Transverse colon (tissue), 3 donors: Measurements from ENCODE around the gene BOC.

Source experiments
- POLR2A ChIP-seq: fragments of 450-650 bp; IDR thresholded peaks from one replicate; pipeline ENCODE4 v1.6.1; 2016; ENCODE audit warnings: antibody characterized with exemption, mild to moderate bottlenecking, moderate library complexity
- TF ChIP-seq, protein P1 (sequence below), 5 experiments: fragments of 200-600 bp in 3 of 5; fragments of 450-650 bp in 2 of 5; sonication (generic) in 3 of 5; IDR thresholded peaks; 1 replicate in 2 of 5; 2 replicates in 3 of 5; pipeline ENCODE4 v1.5.1; 2016 to 2017; ENCODE audit warnings: antibody characterized with exemption in 5 of 5, inconsistent platforms in 3 of 5, mild to moderate bottlenecking in 2 of 5, moderate library complexity in 1 of 5

DNA sequence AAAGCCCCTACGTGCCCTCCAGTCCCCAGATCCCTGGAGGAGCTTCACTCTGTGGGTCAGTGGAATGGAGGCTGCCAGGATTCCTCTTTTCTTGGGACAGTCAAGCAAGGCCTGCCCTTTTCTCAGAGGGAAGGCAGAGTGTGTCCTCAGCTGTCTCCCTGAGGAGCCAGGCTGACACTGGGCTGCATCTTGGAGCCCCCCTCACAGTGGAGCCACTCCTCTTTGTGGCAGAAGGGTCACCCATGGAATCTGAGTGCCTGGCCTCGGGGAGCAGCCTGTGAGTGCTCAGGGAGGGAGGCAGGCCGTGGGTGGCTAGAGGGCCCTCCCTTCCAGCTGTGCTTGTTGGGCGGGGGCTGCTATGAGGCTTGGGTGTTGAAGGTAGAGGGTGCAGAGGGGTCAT lies 41.2 kb downstream of the BOC start:
- TF ChIP-seq, protein P1, sequence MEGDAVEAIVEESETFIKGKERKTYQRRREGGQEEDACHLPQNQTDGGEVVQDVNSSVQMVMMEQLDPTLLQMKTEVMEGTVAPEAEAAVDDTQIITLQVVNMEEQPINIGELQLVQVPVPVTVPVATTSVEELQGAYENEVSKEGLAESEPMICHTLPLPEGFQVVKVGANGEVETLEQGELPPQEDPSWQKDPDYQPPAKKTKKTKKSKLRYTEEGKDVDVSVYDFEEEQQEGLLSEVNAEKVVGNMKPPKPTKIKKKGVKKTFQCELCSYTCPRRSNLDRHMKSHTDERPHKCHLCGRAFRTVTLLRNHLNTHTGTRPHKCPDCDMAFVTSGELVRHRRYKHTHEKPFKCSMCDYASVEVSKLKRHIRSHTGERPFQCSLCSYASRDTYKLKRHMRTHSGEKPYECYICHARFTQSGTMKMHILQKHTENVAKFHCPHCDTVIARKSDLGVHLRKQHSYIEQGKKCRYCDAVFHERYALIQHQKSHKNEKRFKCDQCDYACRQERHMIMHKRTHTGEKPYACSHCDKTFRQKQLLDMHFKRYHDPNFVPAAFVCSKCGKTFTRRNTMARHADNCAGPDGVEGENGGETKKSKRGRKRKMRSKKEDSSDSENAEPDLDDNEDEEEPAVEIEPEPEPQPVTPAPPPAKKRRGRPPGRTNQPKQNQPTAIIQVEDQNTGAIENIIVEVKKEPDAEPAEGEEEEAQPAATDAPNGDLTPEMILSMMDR (IDR thresholded peaks at IDR 0.05), result no peak
- TF ChIP-seq POLR2A, result no peak
